ENCODE measurements around the gene ZNF471.

Gene ZNF471

DNA sequence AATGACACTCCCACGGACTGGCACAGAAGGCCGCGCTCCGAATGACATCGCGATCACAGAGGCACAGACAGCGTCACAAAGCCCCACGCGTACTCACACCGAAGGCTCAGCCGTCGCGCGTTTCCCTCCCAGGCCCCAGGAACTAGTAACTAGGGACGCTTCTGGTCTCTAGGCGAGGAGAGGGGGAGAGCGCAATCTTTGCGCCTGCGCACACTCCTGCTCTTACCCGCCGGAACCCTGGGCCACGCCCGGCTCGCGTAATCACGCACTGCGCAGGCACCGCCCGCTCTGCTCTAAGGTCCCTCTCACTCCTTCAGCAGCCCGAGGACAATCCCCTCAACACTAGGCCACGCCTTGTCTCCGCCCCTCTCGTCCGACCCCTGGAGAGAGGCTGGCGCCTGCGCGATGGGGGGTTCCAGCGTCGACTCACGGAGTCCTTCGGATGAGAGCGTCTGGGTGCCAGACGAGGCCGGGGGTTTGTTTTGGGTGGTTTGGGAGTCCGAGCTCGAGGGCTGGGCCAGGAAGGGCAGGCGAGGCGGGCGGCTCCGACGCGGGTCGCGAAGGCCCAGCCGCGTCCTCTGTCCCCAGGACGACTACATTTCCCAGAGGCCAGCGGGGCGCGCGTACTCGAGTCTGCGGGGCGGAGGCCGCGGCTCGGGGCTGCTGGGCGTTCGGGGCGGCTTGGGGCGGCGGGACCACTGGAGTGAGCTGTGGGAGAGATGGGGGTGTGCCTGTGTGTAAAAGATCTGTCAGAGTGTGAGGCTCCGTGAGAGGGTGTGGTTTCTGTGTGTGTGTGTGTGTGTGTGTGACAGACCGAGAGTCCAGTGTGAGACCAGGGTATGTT, at the start of gene ZNF471:
TSS of gene ZNF471 (plus strand) at position 410 of the 844 bp plus-strand sequence. CDS start 3,717 bp downstream, outside the sequence.
- peak; percentile 89 for DNase-seq (ENCODE audit: low spot score)

DNA sequence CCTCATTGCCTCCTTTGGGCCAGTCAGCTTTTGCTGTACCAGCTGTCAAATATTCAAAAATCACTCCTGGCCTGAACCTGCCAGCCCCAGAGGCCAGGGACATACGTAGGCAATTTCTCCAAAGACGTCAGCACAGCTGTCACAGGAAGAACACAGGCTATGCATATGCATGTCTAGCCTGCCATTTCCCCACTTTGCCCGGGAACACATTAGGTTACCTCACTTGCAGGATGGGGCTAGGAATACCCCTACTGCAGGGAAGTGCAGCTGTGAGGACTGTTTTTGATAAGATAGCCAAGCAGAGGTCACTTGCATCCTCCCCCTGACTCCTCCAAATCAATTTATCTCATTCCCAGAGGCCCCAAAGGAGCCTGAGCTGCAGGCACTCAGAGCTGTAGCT, 33.3 kb upstream of the ZNF471 start:
- DNase-seq (ENCODE audit: low spot score) = no peak

DNA sequence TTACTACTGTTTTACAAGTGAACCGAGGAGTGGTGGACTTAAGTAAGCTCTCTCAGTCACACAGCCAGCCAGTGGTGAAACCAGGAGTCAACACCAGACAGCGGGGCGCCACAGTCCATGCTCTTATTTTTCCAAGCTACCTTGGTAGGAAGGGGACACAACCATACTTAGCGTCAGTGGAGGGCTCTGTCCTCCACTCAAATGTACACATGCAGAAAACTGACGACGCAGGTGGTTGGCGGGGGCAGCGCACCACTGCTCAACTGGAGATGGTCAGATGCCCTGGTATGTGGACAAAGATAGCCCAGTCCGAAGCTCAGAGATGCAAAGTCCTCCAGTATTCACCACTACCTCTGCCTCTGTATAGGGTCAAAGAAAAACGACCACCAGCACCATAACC, 31.6 kb upstream of the ZNF471 start:
- DNase-seq (ENCODE audit: low spot score) = no peak

DNA sequence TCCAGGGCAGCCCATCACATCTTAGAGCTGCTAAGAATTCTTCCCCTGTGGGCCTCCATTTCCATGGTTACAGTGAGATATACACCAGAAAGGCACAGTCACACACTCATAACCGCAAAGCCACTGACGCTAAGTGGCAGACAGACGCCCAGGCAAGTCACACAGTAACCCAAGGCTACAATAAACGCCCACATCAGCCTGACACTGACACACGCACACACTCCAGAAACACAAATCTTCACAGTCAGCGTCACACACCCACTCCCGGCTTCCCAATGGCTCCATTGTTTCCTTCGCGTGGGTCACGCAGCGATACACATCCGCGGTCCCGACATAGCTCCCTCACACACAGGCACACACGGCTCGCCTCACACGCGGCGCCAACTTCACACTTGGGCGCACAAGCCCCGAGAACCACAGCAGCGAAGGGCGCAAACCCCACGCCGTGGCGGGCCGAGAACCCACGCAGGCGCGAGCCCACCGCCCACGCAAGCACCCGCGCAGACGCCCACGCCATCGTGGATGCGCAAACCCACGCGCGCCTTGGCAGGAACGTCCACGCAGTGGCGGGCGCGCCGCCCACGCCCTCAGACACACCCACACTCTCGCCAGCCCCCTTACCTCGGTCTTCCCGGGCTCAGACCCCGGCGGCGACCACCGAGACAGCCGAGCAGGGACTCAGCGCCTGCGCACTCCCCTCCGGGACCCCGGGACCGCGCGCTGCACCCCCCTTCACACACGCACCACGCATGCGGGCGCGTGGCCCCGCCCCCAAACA, 30.8 kb upstream of the ZNF471 start, which contains the start of gene ZNF667:
TSS of gene ZNF667 (minus strand) at position 695 of the 778 bp plus-strand sequence. CDS start 14,975 bp downstream, outside the sequence.
- DNase-seq (ENCODE audit: low spot score) = no peak

DNA sequence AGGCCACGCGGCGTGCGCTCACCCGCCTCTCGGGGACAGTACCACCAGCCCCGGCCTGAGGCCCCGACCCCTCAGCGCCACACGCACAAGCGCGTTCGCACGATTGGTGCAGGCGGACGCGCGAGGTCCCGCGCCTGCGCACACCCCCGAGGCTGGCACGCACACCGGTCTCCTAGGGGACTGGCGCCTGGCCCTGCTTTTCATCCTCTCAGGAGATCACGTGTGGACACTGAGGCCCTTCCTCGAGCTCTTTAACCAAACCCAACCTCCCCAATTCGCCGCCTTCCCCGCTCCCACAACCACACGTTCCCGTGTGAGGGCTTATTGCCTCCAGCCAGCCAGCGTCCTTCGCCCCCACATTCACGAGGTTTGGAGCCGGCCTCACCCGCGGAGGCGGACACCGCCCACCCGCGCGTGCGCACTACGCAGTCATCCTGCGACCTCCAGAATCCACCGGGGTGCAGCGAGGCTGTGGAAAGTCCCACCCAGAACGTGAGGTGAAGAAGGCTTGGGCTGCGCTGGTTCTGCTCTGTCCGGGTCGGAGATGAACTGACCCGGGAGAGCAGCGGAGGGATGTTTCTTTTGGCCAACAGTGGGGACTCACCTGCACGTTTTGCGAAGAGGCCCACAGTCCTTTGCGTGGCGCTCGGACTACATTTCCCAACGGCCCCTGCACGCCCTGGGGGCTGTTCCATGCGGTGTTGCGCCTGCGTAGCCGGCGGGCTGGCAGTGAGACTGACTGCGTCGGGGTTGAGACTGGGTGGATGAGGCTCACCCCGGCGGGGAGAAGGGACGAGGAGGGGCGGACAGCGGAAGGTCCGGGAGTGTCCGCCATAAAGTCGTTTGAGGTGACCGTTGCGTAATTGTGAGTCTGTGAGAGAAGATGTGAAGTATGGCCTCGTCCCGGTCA, 30.0 kb upstream of the ZNF471 start:
- DNase-seq (ENCODE audit: low spot score) = peak; percentile 42

DNA sequence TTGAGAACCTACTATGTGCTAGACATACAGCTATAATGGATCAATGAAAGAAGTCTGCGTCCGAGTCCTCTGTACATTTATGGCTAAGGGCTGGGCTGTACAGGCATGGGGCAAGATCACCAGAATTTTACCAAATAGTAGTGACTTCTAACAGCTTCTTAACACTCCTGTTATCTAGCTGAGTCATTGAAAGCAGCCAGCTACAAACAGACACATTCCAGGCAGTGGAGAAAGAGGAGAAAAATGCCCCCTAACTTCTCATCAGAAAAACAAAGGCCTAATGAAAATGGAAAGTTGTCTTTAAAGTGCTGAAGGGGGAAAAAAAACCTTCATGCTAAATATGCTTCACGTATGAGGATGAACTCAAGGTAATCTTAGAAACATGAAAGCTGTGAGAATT, 16.3 kb upstream of the ZNF471 start:
- no peak for DNase-seq (ENCODE audit: low spot score)

DNA sequence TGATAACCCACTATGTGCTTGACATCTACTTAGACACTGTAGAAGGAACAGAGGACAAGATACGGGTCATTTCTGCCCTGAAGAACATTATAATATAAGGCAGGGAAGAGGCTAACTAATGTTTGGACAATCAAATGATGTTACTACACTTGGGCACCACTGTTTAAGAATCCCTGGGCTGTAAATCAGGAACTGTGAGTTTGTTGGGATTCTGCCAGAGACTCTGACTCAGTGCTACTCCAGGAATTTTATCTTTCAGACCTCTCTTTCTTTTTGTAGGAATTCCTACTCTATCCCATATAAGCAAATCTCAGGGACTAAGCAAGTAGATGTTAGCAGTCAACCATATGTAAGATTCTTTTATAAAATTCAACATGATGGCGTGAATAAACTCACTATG, 3.1 kb upstream of the ZNF471 start:
- DNase-seq (ENCODE audit: low spot score) = no peak

DNA sequence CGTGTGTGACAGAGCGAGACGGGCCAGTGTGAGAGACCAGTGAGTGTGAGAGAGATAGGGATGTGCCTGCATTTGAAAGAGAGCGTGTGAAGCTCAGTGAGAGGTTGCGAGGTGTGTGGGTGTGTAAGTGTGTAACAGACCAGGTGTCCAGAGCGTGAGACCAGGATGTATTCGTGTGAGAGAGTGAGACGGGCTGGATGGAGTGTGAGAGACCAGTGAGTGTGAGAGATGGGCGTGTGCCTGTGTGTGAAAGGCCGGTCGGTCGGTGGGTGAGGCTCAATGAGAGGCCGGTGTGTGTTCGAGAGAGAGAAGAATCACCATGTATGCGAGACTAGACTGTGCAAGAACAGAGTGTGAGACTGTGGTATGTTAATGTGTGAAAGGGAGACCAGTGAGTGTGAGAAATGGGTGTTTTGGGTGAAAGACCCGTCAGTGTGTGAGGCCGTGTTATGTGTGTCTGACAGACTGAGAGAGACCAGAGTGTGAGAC, 679 bp downstream of the ZNF471 start:
- no peak for DNase-seq (ENCODE audit: low spot score)

DNA sequence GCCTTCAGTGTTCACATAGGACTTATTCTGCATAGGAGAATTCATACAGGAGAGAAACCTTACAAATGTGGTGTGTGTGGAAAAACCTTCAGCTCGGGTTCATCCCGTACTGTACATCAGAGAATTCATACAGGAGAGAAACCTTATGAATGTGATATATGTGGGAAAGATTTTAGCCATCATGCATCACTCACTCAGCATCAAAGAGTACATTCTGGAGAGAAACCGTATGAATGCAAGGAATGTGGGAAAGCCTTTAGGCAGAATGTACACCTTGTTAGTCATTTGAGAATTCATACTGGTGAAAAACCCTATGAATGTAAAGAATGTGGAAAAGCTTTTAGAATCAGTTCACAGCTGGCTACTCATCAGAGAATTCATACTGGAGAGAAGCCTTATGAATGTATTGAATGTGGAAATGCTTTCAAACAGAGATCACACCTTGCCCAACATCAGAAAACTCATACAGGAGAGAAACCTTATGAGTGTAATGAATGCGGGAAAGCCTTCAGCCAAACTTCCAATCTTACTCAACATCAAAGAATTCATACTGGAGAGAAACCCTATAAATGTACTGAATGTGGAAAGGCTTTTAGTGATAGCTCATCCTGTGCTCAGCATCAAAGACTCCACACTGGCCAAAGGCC, 17.7 kb downstream of the ZNF471 start:
- no peak for DNase-seq (ENCODE audit: low spot score)

DNA sequence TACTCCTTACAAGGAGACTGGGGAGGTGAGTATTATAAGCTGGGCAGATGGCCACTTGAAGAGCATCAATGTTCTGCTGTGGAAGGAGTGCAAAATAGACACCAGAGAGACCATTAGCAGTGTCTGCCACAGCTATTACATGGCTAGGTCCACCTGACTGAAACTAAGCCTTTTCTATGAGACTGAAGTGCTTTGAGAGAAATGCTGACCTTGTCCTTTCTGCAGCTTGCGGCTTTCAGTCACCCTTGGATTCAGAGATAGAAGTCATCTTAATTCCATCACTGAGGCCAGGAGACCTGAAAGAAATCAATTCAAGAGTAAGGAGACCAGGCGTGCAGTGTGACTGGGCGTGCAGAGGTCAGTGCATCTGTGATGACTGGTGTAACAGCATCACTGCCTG, 29.8 kb downstream of the ZNF471 start:
- no peak for DNase-seq (ENCODE audit: low spot score)

DNA sequence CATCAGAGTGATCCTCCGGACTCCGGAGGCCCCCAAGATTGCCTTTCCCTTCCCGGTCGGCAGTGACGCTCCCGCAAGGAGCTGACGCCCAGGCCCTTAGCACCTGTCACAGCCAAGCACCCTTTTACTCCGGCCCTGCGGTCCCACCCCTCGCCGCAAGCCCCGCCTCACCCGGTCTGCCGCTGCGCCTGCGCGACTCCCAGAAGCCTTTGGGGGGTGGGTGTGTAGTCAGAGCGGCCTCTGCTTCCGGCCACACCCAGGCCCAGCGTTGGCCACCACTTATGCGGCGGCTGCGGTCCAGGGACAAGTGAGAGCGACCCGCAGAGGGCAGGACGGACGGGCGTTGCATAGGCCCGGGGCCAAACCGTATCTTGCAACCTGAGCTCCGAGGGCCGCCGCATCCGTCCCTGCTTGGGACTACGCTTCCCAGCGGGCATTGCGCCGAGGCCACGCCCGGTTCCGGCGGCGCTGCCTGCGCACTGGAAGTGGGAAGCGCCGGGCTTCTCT, 30.7 kb downstream of the ZNF471 start:
- peak; percentile 91 for DNase-seq (ENCODE audit: low spot score)

DNA sequence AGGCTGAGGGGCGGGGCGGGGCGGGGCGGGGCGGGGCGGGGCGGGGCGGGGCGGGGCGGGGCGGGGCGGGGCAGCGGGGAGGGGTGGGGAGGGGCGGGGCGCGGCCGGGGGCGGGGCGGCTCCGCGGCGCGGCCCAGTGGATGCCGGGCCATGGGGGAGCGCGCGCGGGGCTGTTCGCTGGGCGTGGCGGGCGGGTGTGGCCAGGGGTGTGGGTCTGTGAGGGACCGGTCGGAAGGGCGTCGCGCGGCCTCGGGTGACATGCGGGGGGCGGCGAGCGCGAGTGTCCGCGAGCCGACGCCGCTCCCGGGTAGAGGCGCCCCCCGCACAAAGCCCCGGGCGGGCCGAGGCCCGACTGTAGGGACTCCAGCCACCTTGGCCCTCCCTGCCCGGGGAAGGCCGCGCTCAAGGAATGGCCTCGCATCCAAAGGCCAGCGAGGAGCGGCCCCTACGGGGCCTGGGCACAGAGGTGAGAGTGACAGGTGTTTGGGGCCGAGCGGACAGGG, 31.2 kb downstream of the ZNF471 start, which contains the start of gene ZFP28:
TSS of gene ZFP28 (plus strand) at position 188 of the 503 bp plus-strand sequence. CDS start at position 259, 71 bp downstream.
- DNase-seq (ENCODE audit: low spot score) = no peak

DNA sequence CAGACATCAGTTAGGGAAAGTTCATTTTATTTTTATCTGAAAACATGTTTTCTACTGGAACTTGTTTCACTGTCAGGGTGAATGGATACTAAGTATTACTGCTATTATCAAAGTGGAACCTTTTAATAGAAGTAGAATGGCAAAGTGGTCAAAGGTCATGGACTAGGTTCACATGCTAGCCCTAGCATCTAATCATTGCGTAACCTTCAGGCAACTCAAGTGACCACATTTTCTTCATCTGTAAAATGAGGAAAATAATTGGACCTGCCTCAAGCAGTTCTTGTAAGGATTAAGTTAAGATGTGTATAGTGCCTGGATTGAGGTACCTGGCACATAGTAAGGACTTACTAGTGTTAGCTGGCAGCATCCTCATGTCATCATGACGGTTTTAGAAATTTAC, 36.1 kb downstream of the ZNF471 start:
- no peak for DNase-seq (ENCODE audit: low spot score)

DNA sequence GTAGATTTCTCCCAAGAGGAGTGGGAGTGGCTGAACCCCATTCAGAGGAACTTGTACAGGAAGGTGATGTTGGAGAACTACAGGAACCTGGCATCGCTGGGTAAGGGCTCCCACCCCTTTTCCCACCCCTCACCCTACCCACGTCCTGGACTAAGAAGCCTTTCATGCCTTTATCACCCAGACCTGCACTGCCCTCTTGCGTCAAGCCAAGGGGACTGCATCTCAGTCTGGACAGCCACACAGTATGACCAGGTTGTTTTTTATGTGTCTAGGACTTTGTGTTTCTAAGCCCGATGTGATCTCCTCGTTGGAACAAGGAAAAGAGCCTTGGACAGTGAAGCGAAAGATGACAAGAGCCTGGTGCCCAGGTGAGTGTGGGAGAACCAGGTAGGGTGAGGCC, 39.9 kb downstream of the ZNF471 start:
- no peak for DNase-seq (ENCODE audit: low spot score)

DNA sequence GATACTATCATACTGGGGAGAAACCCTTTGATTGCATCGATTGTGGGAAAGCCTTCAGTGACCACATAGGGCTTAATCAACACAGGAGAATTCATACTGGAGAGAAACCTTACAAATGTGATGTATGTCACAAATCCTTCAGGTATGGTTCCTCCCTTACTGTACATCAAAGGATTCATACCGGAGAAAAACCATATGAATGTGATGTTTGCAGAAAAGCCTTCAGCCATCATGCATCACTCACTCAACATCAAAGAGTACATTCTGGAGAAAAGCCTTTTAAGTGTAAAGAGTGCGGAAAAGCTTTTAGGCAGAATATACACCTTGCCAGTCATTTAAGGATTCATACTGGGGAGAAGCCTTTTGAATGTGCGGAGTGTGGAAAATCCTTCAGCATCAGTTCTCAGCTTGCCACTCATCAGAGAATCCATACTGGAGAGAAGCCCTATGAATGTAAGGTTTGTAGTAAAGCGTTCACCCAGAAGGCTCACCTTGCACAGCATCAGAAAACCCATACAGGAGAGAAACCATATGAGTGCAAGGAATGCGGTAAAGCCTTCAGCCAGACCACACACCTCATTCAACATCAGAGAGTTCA, 46.7 kb downstream of the ZNF471 start:
- no peak for DNase-seq (ENCODE audit: low spot score)

DNA sequence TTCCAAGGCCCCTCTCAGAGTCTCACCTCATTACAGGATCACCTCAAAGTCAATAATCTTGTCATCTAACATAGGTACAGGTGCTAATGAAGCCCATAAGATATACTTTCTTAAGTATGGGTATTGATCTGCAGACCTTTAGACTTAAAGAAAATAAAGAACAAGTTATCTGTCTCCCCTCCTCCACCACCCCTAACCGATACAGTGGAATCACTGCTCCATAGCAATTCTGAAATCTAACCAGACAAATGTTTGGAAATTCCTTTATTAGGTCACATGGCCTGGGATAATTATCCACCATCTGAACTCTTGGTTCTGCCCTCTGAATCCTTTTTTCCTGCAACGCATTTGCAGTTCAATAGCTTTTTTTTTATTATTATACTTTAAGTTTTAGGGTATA, 55.1 kb downstream of the ZNF471 start:
- no peak for DNase-seq (ENCODE audit: low spot score)

DNA sequence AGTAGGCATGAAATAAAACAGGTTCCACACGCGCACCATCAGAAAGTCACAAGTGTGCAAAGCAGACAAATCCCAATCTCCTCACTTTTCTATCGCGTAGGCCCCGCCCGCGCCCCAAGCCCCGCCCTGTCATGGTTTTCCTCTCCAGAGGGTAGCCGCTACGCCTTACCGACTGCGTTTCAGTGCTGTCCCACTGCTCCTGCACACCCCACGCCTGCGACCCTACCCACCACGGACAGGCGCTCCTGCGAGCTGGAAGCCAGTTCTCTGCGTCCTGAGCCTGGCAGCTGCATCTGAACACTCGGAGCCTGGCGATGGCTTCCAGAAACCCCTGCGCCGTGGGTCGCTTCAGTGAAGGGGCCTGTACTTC, 59.2 kb downstream of the ZNF471 start:
- DNase-seq (ENCODE audit: low spot score) = peak; percentile 7

DNA sequence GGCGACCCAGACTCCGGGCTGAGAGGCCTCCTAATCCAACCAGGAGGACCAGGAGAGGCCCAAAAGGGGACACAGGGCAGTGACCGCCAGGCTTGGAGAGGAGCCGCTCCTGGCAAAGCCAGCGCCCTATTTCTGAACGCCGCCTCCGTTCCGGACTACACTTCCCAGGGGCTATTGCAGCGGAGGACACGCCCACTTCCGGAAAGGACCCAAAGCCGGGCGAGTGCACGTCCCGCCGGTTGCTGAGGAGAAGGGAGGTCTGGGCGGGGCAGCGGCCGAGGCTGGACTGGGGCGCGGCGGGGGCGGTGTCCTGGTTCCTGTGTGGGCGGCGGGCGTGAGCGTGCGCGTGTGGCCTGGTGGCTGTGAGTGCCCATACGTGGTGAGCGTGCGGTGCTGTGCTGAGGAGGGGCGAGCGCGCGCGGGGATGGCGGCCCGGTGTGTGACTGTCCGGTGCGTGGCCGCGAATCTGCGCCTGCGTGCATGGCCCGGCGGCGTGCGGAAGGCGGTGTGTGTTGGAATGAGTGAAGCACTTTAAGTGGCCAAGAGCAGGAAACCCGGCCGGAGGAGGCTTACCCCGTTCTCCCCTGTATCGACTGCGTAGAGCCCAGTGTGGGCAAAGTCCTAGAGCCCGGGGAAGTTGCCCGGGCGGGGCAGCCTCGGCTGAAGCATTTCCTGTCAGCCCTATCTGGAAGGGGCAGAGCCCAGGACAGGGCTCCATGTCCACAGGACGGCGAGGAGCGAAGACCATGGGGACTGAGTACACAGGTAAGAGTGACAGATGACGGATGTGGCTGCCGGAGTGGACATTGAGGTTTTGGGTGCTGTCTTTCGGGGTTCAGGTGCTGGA, 59.8 kb downstream of the ZNF471 start, which contains the start of gene ZNF470:
TSS of gene ZNF470 (plus strand) at position 195 of the 847 bp plus-strand sequence. CDS start 2,844 bp downstream, outside the sequence.
- peak; percentile 87 for DNase-seq (ENCODE audit: low spot score)

DNA sequence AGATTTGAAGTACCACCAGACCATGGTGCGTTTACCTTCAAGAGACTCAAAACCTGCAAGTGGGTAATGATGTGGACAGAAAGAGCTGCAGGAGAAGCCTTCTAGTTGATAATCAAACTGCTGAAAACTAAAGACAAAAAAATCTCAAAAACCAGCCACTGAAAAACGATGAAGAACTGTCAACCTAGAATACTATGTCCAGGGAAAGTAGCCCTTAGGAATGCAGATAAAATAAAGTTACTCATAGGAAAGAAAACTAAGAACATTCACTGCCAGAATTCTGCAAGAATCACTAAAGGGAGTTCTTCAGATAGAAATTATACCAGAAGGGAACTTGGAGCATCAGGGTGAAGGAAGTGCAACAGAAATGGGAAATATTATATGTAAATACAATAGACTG, 64.9 kb downstream of the ZNF471 start:
- DNase-seq (ENCODE audit: low spot score) = no peak

Data from CD4-positive, alpha-beta T cell treated with Interleukin-6 at 100 ng/mL for 8 hours (primary cell).